HG03280 (cell line): ENCODE measurements around the gene LRFN4.

Experiments used
- ATAC-seq: cut with Tn5 transposase; IDR thresholded peaks from one replicate; pipeline ENCODE4 v1.9.1; 2021; ENCODE audit warnings: mild to moderate bottlenecking, moderate library complexity; ENCODE audit not compliant: unreplicated experiment

Gene LRFN4

GRCh38 chr11:66845143-66845875, 11.6 kb upstream of the LRFN4 start:
- no peak for ATAC-seq

GRCh38 chr11:66845876-66846212, 11.0 kb upstream of the LRFN4 start:
- no peak for ATAC-seq

DNA sequence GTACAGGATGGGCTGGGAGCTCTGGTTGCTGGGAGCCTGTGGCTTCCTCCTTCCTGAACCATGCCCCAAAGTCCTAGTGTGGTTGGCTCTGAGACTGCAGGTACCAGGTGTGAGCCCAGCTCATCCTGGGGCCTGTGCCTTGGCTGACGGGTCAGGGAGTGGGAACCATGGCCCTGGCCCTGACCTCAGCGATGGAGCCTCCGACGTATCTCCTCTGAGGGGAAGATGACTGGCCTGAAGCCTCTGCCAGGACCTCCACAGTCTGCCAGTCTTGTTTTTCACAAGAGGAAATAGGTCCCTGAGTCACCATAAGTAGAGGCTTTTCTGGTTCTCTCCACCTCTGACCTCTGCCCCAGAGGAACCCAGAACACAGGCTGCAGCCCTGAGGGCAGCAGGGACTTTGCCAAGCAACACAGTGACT, 10.2 kb upstream of the LRFN4 start:
- ATAC-seq = no peak

- no peak for ATAC-seq
These were observed 9.2 kb upstream of the LRFN4 start for GRCh38 chr11:66847461-66848232.

GRCh38 chr11:66848671-66849500, 8.0 kb upstream of the LRFN4 start:
- ATAC-seq = no peak

GRCh38 chr11:66849501-66850234, 7.2 kb upstream of the LRFN4 start:
- no peak for ATAC-seq

- ATAC-seq = no peak
These were observed 6.7 kb upstream of the LRFN4 start for GRCh38 chr11:66850235-66850587.

DNA sequence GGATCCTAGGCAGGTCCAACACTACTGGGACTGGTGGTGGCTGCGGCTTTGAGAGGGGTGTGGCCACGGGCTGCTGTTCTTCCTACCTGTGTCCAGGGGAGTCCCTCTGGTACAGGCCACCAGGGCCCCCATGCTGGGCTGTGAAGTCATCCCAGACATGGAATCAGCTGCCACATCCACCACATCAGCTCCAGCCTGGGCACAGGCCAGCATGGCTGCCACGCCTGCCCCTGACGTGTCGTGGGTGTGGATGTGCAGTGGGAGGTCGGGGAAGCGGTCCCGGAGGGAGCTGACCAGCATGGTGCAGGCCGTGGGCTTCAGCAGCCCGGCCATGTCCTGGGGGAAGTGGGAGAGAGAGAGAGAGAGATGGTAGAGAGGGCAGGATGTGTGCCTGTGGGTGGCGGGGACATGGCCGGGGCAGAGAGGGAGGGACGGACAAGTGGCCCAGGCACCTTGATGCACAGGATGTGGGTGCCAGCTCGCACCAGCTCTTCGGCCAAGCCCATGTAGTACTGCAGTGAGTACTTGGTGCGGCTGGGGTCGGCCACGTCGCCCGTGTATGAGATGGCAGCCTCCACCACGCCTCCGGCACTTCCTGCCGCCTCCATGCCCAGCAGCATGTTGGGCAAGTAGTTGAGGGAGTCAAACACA, 6.2 kb upstream of the LRFN4 start:
- ATAC-seq = no peak

DNA sequence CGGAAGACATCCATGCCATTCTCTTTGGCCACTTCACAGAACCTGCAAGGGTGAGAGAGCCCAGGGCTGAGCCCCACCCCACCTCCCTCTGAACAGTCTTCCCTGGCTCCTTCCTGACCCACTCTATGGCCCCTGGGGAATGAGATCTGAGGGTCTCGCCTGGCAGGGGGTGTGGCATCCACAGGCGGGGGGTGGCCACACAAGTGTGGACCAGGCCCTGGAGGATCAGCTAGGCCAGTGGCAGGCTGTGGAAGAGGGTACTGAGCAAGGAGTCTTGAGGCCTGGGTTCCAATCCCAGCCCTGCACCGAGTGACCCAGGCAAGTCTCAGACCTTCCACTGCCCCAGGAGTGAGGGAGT, 5.6 kb upstream of the LRFN4 start:
- ATAC-seq = no peak

DNA sequence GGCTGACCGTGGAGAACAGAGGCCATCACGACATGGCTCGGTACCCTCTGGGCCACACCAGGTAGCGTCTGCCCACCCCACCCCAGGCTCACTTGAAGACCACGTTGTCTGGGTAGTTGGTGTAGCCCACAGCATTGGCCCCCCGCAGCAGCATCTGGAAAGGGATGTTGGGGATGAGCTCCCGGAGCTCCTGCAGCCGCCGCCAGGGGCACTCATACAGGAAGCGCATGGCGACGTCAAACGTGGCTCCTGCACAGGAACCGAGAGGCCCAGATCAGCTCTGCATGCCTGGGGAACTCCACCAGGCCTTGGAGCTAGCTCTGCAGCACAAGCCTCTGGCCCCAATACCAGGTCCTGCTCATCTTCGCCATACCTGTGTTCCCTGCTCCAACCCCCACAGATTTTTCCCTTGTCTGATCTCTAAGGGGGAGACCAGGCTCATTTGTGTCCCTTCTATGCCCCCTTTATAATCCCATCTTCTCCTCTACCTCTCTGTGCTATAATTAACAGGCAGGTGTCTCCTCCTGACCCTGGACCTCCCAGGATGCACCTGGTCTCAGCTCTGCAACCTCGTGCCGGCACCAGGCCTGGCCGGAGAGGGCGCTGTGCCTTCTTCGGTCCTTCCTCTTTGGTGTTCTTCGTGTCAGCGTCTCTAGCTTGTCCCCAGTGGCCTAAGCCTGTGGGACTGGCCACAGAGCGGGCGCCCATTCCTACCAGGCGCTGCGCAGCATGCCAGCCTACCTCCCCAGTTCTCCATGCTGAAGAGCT, 5.0 kb upstream of the LRFN4 start:
- ATAC-seq = no peak

DNA sequence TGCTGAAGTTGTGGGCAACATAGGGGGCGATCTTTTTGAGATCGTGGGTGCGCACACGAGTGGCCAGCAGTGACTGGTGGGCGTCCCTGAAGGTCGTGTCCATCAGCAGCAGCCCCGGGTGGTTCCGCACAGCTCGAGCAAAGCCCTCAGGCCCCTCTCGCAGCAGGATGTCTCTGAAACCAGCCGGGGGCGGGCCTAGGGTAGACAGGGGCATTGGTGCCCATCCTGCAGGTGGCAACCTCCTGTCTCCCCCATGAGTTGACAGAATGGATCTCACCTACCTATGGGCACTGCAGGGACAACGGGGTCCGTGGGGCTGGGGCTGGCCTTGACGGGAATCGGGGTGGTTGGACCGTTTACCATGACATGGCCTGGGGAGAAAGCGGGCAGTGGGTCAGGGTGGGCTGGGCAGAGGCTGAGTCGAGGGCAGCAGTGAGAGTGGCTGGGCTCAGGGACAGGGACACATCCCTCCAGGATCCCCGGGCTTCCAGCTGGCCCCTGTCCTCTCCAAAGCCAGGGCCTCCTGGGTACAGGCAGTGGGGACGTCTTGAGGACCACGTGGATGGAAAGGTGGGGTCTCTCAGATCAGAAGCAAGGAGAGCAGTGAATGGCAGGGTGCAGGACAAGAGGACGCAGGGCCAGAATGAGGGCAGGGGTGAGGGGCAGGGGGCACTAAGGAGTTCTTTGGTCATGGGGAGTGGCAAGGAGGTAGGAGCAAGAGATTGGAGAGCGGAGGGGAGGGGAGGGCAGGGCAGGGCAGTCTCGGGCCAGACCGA, 4.2 kb upstream of the LRFN4 start:
- no peak for ATAC-seq

DNA sequence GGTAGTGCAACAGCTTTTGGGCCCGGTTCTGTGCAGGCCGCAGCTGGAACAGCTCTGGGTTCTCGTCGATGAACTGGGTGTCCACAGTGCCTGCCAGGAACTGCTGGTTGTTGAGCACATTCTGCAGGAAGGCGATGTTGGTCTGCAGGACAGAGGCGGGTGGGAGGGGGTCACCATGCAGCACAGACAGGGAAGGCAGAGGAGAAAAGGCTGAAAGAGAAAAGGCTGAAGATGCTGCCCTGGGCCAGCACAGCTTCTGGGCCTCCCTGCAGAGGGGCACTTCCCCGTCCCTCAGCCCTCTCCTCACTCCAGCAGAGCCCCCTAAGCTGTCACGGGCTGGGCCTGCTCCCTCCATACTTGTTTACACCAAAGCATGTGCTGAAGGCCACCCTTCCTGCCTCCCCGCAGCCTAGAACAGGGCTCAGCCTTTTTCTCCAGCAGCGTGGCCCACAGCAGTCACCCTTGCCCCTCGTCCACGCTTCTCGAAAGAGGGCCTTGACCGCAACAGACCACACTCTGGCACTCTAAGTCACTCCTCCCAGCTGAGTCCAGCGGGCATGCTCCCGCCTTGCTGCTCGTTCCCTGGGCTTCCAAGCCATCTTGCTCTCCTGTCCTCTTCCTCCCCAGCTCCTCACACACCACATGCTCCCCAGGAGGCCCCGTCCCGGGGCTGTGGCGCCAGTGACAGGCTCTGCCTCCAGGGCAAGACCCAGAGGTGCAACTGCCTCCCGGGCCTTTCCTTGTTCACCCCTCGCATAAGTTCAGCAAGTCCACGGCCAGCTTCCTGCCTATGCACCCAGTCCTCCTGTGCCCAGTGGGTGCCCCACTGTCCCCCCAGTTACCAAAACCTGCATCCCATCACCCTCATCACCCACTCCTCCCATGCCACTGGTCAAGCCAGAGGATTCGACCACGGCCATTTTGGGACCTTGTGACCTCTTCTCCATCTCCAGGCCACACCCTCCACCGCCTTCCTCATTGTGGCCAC, 3.3 kb upstream of the LRFN4 start:
- ATAC-seq = no peak

DNA sequence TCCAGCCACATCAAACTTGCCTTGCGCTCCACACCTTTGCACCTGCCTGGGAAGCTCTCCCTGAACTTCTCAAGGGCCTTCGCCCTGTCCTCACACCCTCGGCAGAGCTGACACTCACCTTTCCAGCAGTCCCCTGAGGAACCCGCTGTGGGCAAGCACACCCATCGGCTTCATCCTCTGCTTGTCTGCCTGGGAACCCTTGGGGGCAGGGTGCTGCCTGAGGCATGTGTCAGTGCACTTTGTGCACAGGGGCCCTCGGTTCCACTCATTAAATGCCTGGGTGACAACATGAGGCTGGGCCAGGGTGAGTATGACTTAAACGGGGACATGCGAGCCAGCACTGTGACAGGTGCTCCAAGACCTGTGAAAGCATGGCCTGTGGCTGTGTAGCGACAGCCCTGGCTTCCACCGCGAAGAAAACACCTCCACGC, 2.6 kb upstream of the LRFN4 start:
- ATAC-seq = no peak

- ATAC-seq = no peak
These were observed 2.1 kb upstream of the LRFN4 start for GRCh38 chr11:66854729-66855211.

- ATAC-seq = peak; percentile 73
These were observed 1.0 kb upstream of the LRFN4 start for GRCh38 chr11:66855574-66856495.

- no peak for ATAC-seq
These were observed 516 bp downstream of the LRFN4 start for GRCh38 chr11:66857234-66857926.
